Measurements from ENCODE around the gene MRPS10. TPM values are rescaled to one million over a fixed set of nuclear protein-coding genes. Genes with fewer than 3 reads are reported as not detected.

MRPS10 gene
- total RNA-seq, 1 donor from 2014 or later: 35.7 TPM

DNA sequence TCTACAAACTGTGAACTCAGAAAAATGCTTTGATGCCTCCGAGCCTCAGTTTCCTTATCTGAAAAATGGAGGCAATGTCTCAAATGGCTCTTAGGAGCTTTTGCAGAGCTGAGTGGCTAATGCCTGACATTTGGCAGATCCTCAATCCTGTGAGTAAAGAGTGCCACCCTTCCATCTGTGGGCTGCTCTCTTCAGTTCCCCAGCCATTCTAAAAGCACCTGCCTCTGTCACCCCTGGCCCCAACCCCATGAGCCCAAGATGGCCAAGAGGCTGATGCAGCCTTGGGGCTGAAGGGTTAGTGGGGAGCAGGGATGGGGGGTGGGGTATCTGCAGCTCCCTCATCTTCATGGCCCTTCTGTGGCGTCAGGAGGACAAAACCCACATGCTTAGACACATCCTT, 59.0 kb downstream of the MRPS10 start:
- Mint-ChIP-seq H3K27ac (no peak overlapping the region), H3K27me3 (peaks cover 11% of the 10 kb centered on the region), H3K36me3 (ENCODE audit: low read depth) (no peaks in the 10 kb centered on the region), H3K4me3 (no peak overlapping the region), H3K4me1 (no peaks in the 10 kb centered on the region), H3K9me3 (no peaks in the 10 kb centered on the region)
- TF ChIP-seq, protein P1, sequence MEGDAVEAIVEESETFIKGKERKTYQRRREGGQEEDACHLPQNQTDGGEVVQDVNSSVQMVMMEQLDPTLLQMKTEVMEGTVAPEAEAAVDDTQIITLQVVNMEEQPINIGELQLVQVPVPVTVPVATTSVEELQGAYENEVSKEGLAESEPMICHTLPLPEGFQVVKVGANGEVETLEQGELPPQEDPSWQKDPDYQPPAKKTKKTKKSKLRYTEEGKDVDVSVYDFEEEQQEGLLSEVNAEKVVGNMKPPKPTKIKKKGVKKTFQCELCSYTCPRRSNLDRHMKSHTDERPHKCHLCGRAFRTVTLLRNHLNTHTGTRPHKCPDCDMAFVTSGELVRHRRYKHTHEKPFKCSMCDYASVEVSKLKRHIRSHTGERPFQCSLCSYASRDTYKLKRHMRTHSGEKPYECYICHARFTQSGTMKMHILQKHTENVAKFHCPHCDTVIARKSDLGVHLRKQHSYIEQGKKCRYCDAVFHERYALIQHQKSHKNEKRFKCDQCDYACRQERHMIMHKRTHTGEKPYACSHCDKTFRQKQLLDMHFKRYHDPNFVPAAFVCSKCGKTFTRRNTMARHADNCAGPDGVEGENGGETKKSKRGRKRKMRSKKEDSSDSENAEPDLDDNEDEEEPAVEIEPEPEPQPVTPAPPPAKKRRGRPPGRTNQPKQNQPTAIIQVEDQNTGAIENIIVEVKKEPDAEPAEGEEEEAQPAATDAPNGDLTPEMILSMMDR (IDR thresholded peaks at IDR 0.05): no peak
- POLR2A ChIA-PET: no interaction called here
- DNase-seq (no peak), ATAC-seq (ENCODE audit: low read depth) (no peak)
- CTCF ChIA-PET: no interaction called here
- intact Hi-C loops (cut with micrococcal nuclease): no loop called here

DNA sequence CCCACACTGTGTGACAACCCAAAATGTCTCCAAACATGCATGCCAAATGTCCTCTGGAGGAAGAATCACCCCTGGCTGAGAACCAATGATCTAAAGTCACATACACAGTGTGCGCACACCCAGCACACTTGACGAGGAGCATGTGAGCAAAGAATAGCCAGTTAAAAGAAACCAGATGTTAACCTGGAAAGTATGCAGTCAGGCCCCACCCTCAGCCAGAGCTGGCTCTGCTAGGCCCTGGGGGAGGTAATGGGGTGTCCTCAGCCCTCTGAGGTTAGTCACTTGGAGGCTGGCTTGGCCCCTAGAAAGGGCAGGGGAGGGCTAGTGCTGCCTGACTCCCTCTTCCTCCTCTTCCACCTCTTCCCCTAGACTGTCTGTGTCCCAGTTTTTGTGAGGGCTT, 59.6 kb downstream of the MRPS10 start:
- ATAC-seq (ENCODE audit: low read depth): no peak
- no peaks in the 10 kb centered on the region for H3K9me3 Mint-ChIP-seq
- H3K27ac Mint-ChIP-seq: no peak overlapping the region
- no peak for DNase-seq
- ChIA-PET POLR2A (no interaction called here), CTCF (no interaction called here)
- H3K27me3 Mint-ChIP-seq: peaks cover 11% of the 10 kb centered on the region
- H3K4me1 Mint-ChIP-seq: no peaks in the 10 kb centered on the region
- TF ChIP-seq, protein P1 (IDR thresholded peaks at IDR 0.05): no peak
- H3K4me3 Mint-ChIP-seq: no peak overlapping the region
- no peaks in the 10 kb centered on the region for H3K36me3 Mint-ChIP-seq (ENCODE audit: low read depth)
- intact Hi-C loops (cut with micrococcal nuclease): no loop called here

Other genes with a start within 250 kb of the MRPS10 start
- 47.2 and 55.7 TPM in 2 replicates for gene TAF8, start 167.3 kb downstream of the MRPS10 start, total RNA-seq
- gene C6orf132, start 75.2 kb downstream of the MRPS10 start, total RNA-seq: not detected in 2 replicates
- gene GUCA1A, start 44.5 kb downstream of the MRPS10 start, total RNA-seq: not detected in 2 replicates
- gene GUCA1B, start 22.9 kb downstream of the MRPS10 start, total RNA-seq: 2.0 and 2.1 TPM in 2 replicates
- 3.3 and 4.1 TPM in 2 replicates for gene TRERF1, start 234.1 kb upstream of the MRPS10 start, total RNA-seq

Data from activated B cell treated with CpG ODN at 0.5 μM for 24 hours (primary cell).